ENCODE data around the gene RALGDS. TPM values are rescaled to one million over a fixed set of nuclear protein-coding genes. Genes with fewer than 3 reads are reported as not detected.

Gene RALGDS
- total RNA-seq, 1 donor from 2014 or later = 19.0 TPM

GRCh38 chr9:133103183-133103986 lies 17.7 kb downstream of the RALGDS start:
- H3K9me3 Mint-ChIP-seq (ENCODE audit: low read depth) = no peaks in the 10 kb centered on the region
- no peak overlapping the region for H3K27ac Mint-ChIP-seq (ENCODE audit: unreplicated experiment)
- no peaks in the 10 kb centered on the region for H3K4me1 Mint-ChIP-seq (ENCODE audit: low read depth)
- H3K4me3 Mint-ChIP-seq (ENCODE audit: unreplicated experiment) = no peak overlapping the region
- no peaks in the 10 kb centered on the region for H3K27me3 Mint-ChIP-seq (ENCODE audit: low read depth)
- TF ChIP-seq CTCF (IDR thresholded peaks at IDR 0.05) = peak; percentile 98
- H3K36me3 Mint-ChIP-seq (ENCODE audit: low read depth) = peaks cover 35% of the 10 kb centered on the region
- DNase-seq (ENCODE audit: low spot score) = peak; percentile 76

DNA sequence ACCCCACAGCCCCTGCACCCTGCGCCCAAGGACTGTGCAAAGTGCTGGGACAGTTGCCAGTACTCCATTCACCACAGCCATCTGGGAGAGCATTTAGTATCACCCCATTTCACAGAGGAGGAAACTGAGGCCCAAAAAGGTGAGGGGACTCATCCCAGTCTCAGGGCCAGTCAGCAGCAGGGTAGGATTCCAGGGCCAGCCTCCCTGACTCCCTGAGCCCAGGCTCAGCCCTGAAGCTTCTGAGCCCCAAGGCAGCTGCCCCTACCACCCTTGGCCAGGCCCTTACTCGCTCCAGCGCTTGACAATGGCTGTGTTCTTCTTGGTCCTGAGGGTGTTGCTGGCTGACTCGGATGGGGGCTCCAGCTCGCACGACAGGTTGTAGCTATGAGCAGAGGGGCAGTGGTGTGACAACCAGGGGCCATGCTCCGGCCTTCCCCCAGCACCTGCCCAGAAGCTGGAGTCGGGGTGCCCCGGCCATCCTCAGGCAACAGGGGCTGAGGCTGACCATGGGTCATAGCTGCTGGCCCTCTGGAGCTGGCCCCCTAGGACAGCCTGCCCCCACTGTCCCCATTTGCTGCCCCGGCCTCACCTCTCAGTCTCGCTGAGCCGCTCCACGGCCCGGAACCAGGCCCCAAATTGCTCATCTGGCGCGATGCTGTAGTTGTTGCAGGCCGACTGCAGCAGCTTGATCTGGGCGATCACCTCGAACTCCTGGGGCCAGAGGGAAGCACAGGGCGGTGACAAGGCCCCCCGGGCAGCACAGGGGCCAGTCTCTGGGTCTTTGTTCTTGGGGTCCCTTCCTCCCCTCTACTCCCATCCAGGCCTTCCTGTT lies 18.6 kb downstream of the RALGDS start:
- no peaks in the 10 kb centered on the region for H3K4me1 Mint-ChIP-seq (ENCODE audit: low read depth)
- peaks cover 39% of the 10 kb centered on the region for H3K36me3 Mint-ChIP-seq (ENCODE audit: low read depth)
- DNase-seq (ENCODE audit: low spot score) = peak; percentile 81
- H3K9me3 Mint-ChIP-seq (ENCODE audit: low read depth) = no peaks in the 10 kb centered on the region
- TF ChIP-seq CTCF (IDR thresholded peaks at IDR 0.05) = no peak
- no peaks in the 10 kb centered on the region for H3K27me3 Mint-ChIP-seq (ENCODE audit: low read depth)
- no peak overlapping the region for H3K27ac Mint-ChIP-seq (ENCODE audit: unreplicated experiment)
- H3K4me3 Mint-ChIP-seq (ENCODE audit: unreplicated experiment) = no peak overlapping the region

- no peaks in the 10 kb centered on the region for H3K27me3 Mint-ChIP-seq (ENCODE audit: low read depth)
- H3K36me3 Mint-ChIP-seq (ENCODE audit: low read depth) = peaks cover 39% of the 10 kb centered on the region
- no peak overlapping the region for H3K4me3 Mint-ChIP-seq (ENCODE audit: unreplicated experiment)
- H3K27ac Mint-ChIP-seq (ENCODE audit: unreplicated experiment) = no peak overlapping the region
- peak; percentile 91 for DNase-seq (ENCODE audit: low spot score)
- H3K9me3 Mint-ChIP-seq (ENCODE audit: low read depth) = peaks cover 2% of the 10 kb centered on the region
- no peaks in the 10 kb centered on the region for H3K4me1 Mint-ChIP-seq (ENCODE audit: low read depth)
- no peak for TF ChIP-seq CTCF (IDR thresholded peaks at IDR 0.05)
Measured at GRCh38 chr9:133101356-133102189, 19.5 kb downstream of the RALGDS start.

DNA sequence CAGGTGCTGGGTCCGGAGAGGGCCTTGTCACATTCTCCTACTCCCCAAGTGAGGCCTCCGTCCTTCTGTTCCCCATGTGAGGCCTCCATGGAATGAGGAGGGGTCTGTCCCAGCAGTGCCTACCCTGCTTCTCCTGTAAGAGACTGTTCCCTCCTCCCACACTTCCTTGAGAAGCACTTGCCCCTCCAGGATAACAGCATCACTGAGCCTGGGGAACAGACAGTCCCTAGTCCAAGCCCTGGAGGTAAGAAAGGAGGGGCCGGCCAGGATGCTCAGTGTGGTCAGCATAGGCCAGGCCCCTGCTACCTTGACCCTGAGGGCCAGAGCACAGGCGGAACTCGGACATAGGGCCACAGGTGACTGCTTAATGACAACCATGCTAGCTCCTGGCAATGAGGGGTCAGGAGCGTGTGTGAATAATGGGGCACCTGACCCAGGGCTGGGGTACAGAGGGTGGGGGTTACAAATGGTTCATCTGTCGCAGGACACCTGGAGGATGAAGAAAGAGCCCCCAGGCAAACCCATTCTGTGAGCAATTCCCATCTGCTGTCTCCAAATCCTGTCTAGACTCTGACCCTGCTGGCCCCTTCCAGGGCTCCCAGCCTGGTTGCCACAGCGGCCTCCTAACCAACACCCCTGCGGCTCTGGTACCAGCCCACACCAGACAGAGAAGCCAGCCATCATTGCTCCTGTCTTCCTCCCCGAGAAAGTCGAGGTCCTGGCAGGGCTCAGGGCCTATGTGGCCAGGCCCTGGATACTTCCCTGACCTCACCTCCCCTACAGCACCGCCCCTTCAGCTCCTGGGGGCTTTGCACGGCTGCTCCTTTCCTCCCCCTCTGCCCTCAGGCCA lies 20.3 kb downstream of the RALGDS start:
- DNase-seq (ENCODE audit: low spot score) = peak; percentile 75
- no peaks in the 10 kb centered on the region for H3K4me1 Mint-ChIP-seq (ENCODE audit: low read depth)
- H3K36me3 Mint-ChIP-seq (ENCODE audit: low read depth) = peaks cover 45% of the 10 kb centered on the region
- no peak overlapping the region for H3K4me3 Mint-ChIP-seq (ENCODE audit: unreplicated experiment)
- H3K9me3 Mint-ChIP-seq (ENCODE audit: low read depth) = peaks cover 10% of the 10 kb centered on the region
- H3K27me3 Mint-ChIP-seq (ENCODE audit: low read depth) = no peaks in the 10 kb centered on the region
- H3K27ac Mint-ChIP-seq (ENCODE audit: unreplicated experiment) = no peak overlapping the region
- no peak for TF ChIP-seq CTCF (IDR thresholded peaks at IDR 0.05)

All from chondrocyte (in vitro differentiated cells).